Left colon (tissue), 2 donors: ENCODE measurements around the gene CAPRIN2. TPM values are rescaled to one million over a fixed set of nuclear protein-coding genes. Genes with fewer than 3 reads are reported as not detected.

Source experiments
- ATAC-seq: fragments of 200-7000 bp; cut with Tn5 transposase; one replicate; pipeline ENCODE4 v1.9.1; 2020; ENCODE audit warnings: mild to moderate bottlenecking, moderate library complexity
- DNase-seq, 2 donors: peaks; one replicate each; pipeline ENCODE4 v3.0.0-alpha.2; 2020
- intact Hi-C, 2 donors: fragments of 100-400 bp; cut with DNase I in 1 of 2; cut with micrococcal nuclease in 1 of 2; formaldehyde crosslinking; loops; one replicate each; pipeline versions ENCODE4 v1.11.2 to v1.14.0; 2022; cut with DNase I, micrococcal nuclease
- total RNA-seq, 2 donors: library from RNA; stranded (reverse); fragmentation: NEBNext Ultra II Directional; extraction: Animal tissue kit (Norgen Biotek cat#: 25700); gene quantifications; one replicate each; pipeline ENCODE4 v1.2.1, GENCODE V29; 2021
- donor health status: DM: no; HTN: no; CAD: no.
- donor health status: DM: yes; HTN: yes; CAD: no.

CAPRIN2 gene
- total RNA-seq, 2 donors from 2014 or later: 10.3 to 13.9 TPM

GRCh38 chr12:30769802-30770201, 15.1 kb upstream of the CAPRIN2 start:
- ATAC-seq (no peak), DNase-seq (no peak)
- intact Hi-C loops: loop anchor here in 1 of 2 donors (10.0 kb wide), 1 partner anchor 885 kb away; no protein-coding TSS in a partner anchor

- no peak for DNase-seq
- no peak for ATAC-seq
- intact Hi-C loops: no loop called here
These were observed 9.5 kb upstream of the CAPRIN2 start for GRCh38 chr12:30764251-30764650.

GRCh38 chr12:30763053-30763452, 8.3 kb upstream of the CAPRIN2 start:
- intact Hi-C loops: no loop called here
- DNase-seq (no peak), ATAC-seq (no peak)

- ATAC-seq (no peak), DNase-seq (no peak)
- intact Hi-C loops: no loop called here
These were observed 7.0 kb upstream of the CAPRIN2 start for GRCh38 chr12:30761730-30762129.

GRCh38 chr12:30757316-30757715, 2.6 kb upstream of the CAPRIN2 start:
- DNase-seq (no peak), ATAC-seq (no peak)
- intact Hi-C loops: no loop called here

- intact Hi-C loops: no loop called here
These were observed 1.3 kb upstream of the CAPRIN2 start for GRCh38 chr12:30756074-30756473.

GRCh38 chr12:30755395-30755762, 628 bp upstream of the CAPRIN2 start:
- DNase-seq: no peak
- intact Hi-C loops: no loop called here
- ATAC-seq: no peak

More at GRCh38 chr12:30756074-30756473, 1.3 kb upstream of the CAPRIN2 start:
- ATAC-seq: no peak
- peak in 1 of 2 donors; percentile 27 for DNase-seq

- intact Hi-C loops: no loop called here
- ATAC-seq (no peak), DNase-seq (peak in 1 of 2 donors; percentile 42)
These were observed 385 bp downstream of the CAPRIN2 start for GRCh38 chr12:30754383-30754749.

- intact Hi-C loops: no loop called here
- no peak for DNase-seq
- no peak for ATAC-seq
These were observed 884 bp downstream of the CAPRIN2 start for GRCh38 chr12:30753751-30754382.

GRCh38 chr12:30753233-30753632, 1.5 kb downstream of the CAPRIN2 start:
- DNase-seq (no peak), ATAC-seq (no peak)
- intact Hi-C loops: no loop called here

- ATAC-seq (no peak), DNase-seq (no peak)
- intact Hi-C loops: no loop called here
These were observed 2.5 kb downstream of the CAPRIN2 start for GRCh38 chr12:30752255-30752654.

- DNase-seq: no peak
- no peak for ATAC-seq
- intact Hi-C loops: no loop called here
These were observed 6.6 kb downstream of the CAPRIN2 start for GRCh38 chr12:30748147-30748546.

GRCh38 chr12:30746190-30746589, 8.6 kb downstream of the CAPRIN2 start:
- no peak for ATAC-seq

GRCh38 chr12:30744321-30744720, 10.4 kb downstream of the CAPRIN2 start:
- no peak for ATAC-seq
- no peak for DNase-seq
- intact Hi-C loops: no loop called here

More at GRCh38 chr12:30746190-30746589, 8.6 kb downstream of the CAPRIN2 start:
- DNase-seq: no peak
- intact Hi-C loops: no loop called here

GRCh38 chr12:30740274-30740673, 14.5 kb downstream of the CAPRIN2 start:
- no peak for DNase-seq
- no peak for ATAC-seq
- intact Hi-C loops: no loop called here

- intact Hi-C loops: no loop called here
- DNase-seq (no peak), ATAC-seq (no peak)
These were observed 15.7 kb downstream of the CAPRIN2 start for GRCh38 chr12:30739020-30739419.

- DNase-seq (no peak), ATAC-seq (no peak)
- intact Hi-C loops: no loop called here
These were observed 21.7 kb downstream of the CAPRIN2 start for GRCh38 chr12:30732954-30733637.

- no peak for DNase-seq
- intact Hi-C loops: no loop called here
- ATAC-seq: no peak
These were observed 24.7 kb downstream of the CAPRIN2 start for GRCh38 chr12:30730011-30730410.

GRCh38 chr12:30729547-30729946, 25.2 kb downstream of the CAPRIN2 start:
- DNase-seq (no peak), ATAC-seq (no peak)
- intact Hi-C loops: no loop called here

- intact Hi-C loops: no loop called here
- no peak for ATAC-seq
- no peak for DNase-seq
These were observed 28.1 kb downstream of the CAPRIN2 start for GRCh38 chr12:30726647-30727046.

GRCh38 chr12:30725739-30726138, 29.0 kb downstream of the CAPRIN2 start:
- DNase-seq (no peak), ATAC-seq (no peak)
- intact Hi-C loops: no loop called here
